Measurements from ENCODE around the gene STPG3. TPM values are rescaled to one million over a fixed set of nuclear protein-coding genes. Genes with fewer than 3 reads are reported as not detected.
A peak's percentile ranks its signal among the peaks of the same experiment; 100 is the strongest.

The STPG3 gene
- total RNA-seq, 4 donors from 2014 or later = not detected

DNA sequence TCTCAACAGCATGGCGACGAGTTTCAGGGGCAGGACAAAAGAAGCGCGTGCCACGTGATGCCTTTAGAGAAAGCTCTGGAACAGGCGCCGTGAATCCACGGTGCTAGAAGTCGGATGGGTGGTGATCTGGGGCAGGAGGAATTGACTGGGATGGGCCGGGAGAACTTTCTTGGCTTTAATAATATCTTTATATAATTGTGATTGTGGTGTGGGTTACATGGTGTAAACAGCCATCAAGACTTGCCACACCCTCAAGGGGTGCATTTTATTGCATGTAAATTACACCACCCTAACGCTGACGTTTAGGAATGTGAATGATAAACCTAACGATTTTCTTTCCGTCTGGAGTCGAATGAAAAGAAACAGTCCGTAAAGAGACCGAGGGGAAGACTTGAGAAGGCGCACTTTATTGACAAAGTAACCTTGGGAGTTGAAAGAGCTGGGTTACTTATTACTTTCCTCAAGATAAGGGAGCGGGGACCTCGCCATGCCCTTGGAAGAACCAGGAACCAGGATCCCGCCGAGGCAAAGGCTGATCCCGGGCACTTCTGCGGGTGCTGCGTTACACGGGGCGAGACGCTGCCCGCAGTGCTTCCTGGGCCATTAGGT lies 42.5 kb downstream of the STPG3 start:
- no peak for DNase-seq
- peaks cover 17 to 51% (median 21%) of the 10 kb centered on the region in 3 donors for H3K4me1 ChIP-seq
- peaks cover 0 to 7% (median 5%) of the 10 kb centered on the region in 3 donors for H3K9me3 ChIP-seq
- intact Hi-C loops (cut with DNase I) = loop anchor here (10.0 kb wide), 1 partner anchor 141 kb away; no protein-coding TSS in a partner anchor
- H3K27me3 ChIP-seq = peaks cover 0 to 67% (median 1%) of the 10 kb centered on the region in 4 donors
- no peak for TF ChIP-seq POLR2A (IDR thresholded peaks at IDR 0.05)
- TF ChIP-seq, protein P1, sequence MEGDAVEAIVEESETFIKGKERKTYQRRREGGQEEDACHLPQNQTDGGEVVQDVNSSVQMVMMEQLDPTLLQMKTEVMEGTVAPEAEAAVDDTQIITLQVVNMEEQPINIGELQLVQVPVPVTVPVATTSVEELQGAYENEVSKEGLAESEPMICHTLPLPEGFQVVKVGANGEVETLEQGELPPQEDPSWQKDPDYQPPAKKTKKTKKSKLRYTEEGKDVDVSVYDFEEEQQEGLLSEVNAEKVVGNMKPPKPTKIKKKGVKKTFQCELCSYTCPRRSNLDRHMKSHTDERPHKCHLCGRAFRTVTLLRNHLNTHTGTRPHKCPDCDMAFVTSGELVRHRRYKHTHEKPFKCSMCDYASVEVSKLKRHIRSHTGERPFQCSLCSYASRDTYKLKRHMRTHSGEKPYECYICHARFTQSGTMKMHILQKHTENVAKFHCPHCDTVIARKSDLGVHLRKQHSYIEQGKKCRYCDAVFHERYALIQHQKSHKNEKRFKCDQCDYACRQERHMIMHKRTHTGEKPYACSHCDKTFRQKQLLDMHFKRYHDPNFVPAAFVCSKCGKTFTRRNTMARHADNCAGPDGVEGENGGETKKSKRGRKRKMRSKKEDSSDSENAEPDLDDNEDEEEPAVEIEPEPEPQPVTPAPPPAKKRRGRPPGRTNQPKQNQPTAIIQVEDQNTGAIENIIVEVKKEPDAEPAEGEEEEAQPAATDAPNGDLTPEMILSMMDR (IDR thresholded peaks at IDR 0.05) = no peak
- peaks cover 0 to 6% (median 0%) of the 10 kb centered on the region in 3 donors for H3K36me3 ChIP-seq
- peak overlapping the region in 3 of 4 donors; percentile 8 to 24 (median 11) for H3K4me3 ChIP-seq
- 37 to 59% methylated on average over 20 to 26 of the region's 29 CpGs for WGBS, 2 donors
- no peak overlapping the region for H3K27ac ChIP-seq

DNA sequence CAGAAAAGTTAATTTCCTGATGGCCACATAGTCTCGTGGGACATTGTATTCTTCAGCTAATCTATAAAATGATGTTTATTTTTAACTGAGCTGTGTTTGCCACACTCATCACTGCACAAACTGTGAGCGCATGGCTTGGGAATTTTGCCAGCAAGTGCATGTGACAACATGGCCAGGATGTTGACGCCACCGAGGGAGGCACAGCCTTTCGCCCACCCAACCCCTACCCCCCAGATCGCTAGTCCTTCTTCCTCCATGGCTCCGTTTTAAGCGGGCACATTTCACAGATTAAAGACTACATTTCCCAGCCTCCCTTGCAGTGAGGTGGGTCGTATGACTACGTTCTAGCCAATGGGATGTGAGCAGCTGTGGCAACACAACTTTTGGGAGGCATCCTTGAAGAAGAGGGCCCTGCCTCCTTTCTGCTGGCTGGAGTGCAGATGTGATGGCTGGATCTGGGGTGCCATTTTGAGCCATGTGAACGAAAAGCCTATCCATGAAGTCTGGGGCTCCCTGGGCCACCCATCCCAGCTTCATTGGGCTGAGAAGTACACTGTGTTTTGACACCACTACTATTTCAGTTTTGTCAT lies 43.1 kb downstream of the STPG3 start:
- intact Hi-C loops (cut with DNase I) = loop anchor here (10.0 kb wide), 1 partner anchor 141 kb away; no protein-coding TSS in a partner anchor

DNA sequence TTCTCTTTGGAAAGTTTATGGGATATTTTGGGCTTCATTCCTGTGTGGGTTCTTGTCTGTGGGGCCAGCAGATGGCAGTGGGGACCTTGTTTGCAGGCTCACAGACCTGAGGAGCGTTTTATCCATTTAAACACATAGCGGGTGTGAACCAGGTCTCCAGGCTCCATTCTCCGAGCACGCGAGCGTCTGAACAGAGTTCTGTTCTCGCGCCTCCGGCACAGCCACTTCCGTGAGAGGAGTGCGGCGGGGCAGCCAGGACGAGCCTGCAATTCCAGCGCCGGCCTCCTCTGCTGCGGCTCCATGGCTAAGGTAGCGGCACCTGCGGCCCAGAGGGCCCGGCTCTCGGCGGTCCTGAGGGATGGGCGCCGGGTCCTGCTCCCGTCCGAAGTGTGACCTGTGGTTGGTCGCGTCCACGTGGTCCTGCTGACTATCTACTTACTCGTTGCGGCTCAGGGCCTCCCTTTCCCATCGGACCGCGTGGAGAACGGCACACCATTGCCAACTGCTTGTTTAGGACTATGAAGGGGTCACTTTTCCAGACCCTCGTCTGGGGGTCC lies 43.7 kb downstream of the STPG3 start:
- Histone ChIP-seq H3K4me3 (peak overlapping the region; percentile 29 to 71 (median 50)), H3K27me3 (peaks cover 0 to 78% (median 4%) of the 10 kb centered on the region in 4 donors), H3K4me1 (peaks cover 21 to 63% (median 25%) of the 10 kb centered on the region in 3 donors), H3K9me3 (peaks cover 0 to 7% (median 5%) of the 10 kb centered on the region in 3 donors), H3K27ac (peak overlapping the region in 1 of 4 donors; percentile 85), H3K36me3 (peaks cover 0 to 15% (median 0%) of the 10 kb centered on the region in 3 donors)
- intact Hi-C loops (cut with DNase I) = loop anchor here (5.0 to 10.0 kb wide), 2 partner anchors 113 to 140 kb away; no protein-coding TSS in a partner anchor
- TF ChIP-seq, protein P1 (IDR thresholded peaks at IDR 0.05) = peak in 2 of 6 experiments; percentile 18 to 29
- no peak for TF ChIP-seq POLR2A (IDR thresholded peaks at IDR 0.05)
- no peak for DNase-seq
- WGBS, 2 donors = 22% methylated on average over 6 to 21 of the region's 35 CpGs

More for the DNA sequence above, 43.1 kb downstream of the STPG3 start:
- peaks cover 0 to 73% (median 2%) of the 10 kb centered on the region in 4 donors for H3K27me3 ChIP-seq
- no peak for DNase-seq
- H3K4me3 ChIP-seq = peak overlapping the region in 3 of 4 donors; percentile 8 to 24 (median 11)
- peaks cover 21 to 57% (median 22%) of the 10 kb centered on the region in 3 donors for H3K4me1 ChIP-seq
- peaks cover 0 to 7% (median 5%) of the 10 kb centered on the region in 3 donors for H3K9me3 ChIP-seq
- H3K27ac ChIP-seq = no peak overlapping the region
- TF ChIP-seq POLR2A (IDR thresholded peaks at IDR 0.05) = no peak
- TF ChIP-seq, protein P1 (IDR thresholded peaks at IDR 0.05) = no peak
- WGBS, 2 donors = 26 to 37% methylated on average over 10 of the region's 11 CpGs
- H3K36me3 ChIP-seq = peaks cover 0 to 12% (median 0%) of the 10 kb centered on the region in 3 donors

DNA sequence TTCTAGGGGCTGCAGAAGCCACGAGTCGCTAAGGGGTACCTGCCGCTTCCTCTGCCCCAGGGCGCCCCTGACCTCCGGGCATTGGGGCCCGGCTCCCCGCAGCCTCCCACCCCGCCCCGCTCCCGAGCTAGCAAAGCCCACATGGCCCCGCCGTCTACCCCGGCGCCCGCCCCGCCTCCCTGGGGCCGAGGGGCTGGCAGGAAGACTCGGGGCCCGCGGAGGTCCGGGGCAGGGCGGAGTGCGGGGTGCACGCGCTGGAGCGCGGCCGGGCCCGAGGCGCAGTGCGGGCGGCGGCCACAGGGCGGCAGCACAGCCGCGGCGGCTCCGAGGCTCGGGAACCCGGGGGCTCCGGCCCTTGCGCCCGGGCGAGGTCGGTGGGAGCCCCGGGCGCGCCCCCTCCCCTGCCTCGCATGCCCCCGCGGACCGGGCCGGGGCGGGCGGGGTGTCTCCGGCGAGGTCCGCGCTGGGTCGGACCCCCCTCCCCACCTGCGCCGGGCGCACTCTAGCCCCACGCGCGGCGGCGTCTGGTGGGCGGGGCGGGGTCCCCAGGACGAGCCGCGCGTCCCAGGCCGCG lies 44.2 kb downstream of the STPG3 start:
- WGBS, 2 donors = 0% methylated on average over 2 of the region's 76 CpGs; no CpG with 5 or more reads in 1 of the 2 donors
- H3K27ac ChIP-seq = peak overlapping the region in 3 of 4 donors; percentile 56 to 85 (median 83)
- H3K27me3 ChIP-seq = peaks cover 0 to 84% (median 4%) of the 10 kb centered on the region in 4 donors
- intact Hi-C loops (cut with DNase I) = loop anchor here (5.0 to 10.0 kb wide), 2 partner anchors 112 to 139 kb away; no protein-coding TSS in a partner anchor
- H3K4me3 ChIP-seq = peak overlapping the region; percentile 29 to 71 (median 50)
- TF ChIP-seq, protein P1 (IDR thresholded peaks at IDR 0.05) = peak; percentile 9 to 94 (median 84)
- TF ChIP-seq POLR2A (IDR thresholded peaks at IDR 0.05) = no peak
- peaks cover 0 to 7% (median 5%) of the 10 kb centered on the region in 3 donors for H3K9me3 ChIP-seq
- H3K36me3 ChIP-seq = peaks cover 0 to 15% (median 0%) of the 10 kb centered on the region in 3 donors
- H3K4me1 ChIP-seq = peaks cover 27 to 69% (median 30%) of the 10 kb centered on the region in 3 donors
- no peak for DNase-seq
